ENCODE results near the gene SCFD1. TPM values are rescaled to one million over a fixed set of nuclear protein-coding genes. Genes with fewer than 3 reads are reported as not detected.

SCFD1 gene
- total RNA-seq, 4 donors from 2014 or later, result 31.6 to 48.4 (median 42.5) TPM

DNA sequence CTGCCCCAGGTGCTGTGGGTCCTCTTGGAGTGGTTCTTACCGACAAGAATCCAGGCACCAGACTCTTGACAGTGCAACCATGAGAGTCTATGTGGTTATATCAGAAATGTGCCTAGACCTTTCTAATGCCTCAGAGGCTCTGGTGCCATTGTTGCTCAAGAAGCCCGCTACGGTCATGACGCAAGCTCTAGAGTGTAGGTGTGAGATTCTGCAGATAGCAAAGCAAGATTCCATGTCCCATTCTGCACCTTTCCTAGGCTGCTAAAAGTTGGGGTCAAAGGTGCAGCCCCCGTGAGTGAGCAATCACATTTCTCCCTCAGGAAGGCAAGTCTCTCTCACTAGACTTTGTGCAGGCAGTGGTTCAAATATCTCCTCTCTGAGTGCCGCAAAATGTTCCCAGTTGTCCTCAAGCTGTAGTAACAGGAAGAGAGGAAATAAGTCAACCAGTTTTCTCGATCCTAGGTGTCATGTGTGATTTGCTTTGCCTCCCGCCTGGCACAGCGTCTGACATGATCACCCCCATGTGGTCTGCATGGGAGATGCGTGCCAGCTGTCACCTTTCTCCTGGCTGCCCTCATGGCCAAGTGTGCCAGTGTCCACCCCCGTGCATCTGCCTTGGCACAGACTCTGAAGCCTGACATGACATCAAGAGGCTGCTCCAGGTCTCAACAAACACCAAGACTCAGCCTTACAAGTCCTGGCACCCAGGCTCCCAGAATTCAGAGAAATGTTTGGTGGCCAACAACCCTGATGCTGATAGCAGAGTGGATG, 129.7 kb downstream of the SCFD1 start:
- Histone ChIP-seq H3K27me3 (no peaks in the 10 kb centered on the region), H3K27ac (no peak overlapping the region), H3K4me3 (no peak overlapping the region), H3K36me3 (no peaks in the 10 kb centered on the region), H3K9me3 (no peaks in the 10 kb centered on the region), H3K4me1 (no peaks in the 10 kb centered on the region)
- no peak for ATAC-seq
- no peak for TF ChIP-seq POLR2A (IDR thresholded peaks at IDR 0.05)
- TF ChIP-seq EP300 (IDR thresholded peaks at IDR 0.05), result no peak
- TF ChIP-seq POLR2AphosphoS5 (IDR thresholded peaks at IDR 0.05), result no peak
- TF ChIP-seq, protein P1, sequence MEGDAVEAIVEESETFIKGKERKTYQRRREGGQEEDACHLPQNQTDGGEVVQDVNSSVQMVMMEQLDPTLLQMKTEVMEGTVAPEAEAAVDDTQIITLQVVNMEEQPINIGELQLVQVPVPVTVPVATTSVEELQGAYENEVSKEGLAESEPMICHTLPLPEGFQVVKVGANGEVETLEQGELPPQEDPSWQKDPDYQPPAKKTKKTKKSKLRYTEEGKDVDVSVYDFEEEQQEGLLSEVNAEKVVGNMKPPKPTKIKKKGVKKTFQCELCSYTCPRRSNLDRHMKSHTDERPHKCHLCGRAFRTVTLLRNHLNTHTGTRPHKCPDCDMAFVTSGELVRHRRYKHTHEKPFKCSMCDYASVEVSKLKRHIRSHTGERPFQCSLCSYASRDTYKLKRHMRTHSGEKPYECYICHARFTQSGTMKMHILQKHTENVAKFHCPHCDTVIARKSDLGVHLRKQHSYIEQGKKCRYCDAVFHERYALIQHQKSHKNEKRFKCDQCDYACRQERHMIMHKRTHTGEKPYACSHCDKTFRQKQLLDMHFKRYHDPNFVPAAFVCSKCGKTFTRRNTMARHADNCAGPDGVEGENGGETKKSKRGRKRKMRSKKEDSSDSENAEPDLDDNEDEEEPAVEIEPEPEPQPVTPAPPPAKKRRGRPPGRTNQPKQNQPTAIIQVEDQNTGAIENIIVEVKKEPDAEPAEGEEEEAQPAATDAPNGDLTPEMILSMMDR (IDR thresholded peaks at IDR 0.05), result no peak
- WGBS, 2 donors (ENCODE audit: low coverage in 1 of 2), result 87 to 92% methylated on average over 2 to 5 of the region's 11 CpGs

DNA sequence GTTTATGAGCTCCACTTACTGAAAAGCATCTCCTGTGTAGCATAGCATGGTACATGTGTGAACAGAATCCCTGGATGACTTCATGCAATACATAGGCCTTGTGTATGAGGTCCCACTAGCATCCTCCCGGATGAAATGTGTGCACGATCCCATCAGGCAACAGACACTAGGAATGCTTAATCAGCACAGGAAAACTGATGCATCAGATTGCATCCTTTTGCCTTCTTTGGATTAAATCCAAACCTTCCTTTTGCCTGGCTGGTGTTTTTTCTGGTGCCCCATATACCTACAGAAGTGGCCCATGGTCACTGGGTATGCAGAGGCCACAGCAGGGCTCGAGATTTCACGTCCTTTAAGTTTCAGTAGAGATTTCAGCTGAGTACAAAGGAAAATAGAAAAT, 131.3 kb downstream of the SCFD1 start:
- TF ChIP-seq POLR2A (IDR thresholded peaks at IDR 0.05) (no peak), POLR2AphosphoS5 (IDR thresholded peaks at IDR 0.05) (no peak), EP300 (IDR thresholded peaks at IDR 0.05) (no peak)
- TF ChIP-seq, protein P1 (IDR thresholded peaks at IDR 0.05), result no peak
- no peaks in the 10 kb centered on the region for H3K9me3 ChIP-seq
- H3K27me3 ChIP-seq, result no peaks in the 10 kb centered on the region
- no peak overlapping the region for H3K27ac ChIP-seq
- WGBS, 2 donors (ENCODE audit: low coverage in 1 of 2), result 87 to 88% methylated on average over 1 to 4 of the region's 4 CpGs
- H3K4me3 ChIP-seq, result no peak overlapping the region
- H3K36me3 ChIP-seq, result no peaks in the 10 kb centered on the region
- no peak for ATAC-seq
- no peaks in the 10 kb centered on the region for H3K4me1 ChIP-seq

DNA sequence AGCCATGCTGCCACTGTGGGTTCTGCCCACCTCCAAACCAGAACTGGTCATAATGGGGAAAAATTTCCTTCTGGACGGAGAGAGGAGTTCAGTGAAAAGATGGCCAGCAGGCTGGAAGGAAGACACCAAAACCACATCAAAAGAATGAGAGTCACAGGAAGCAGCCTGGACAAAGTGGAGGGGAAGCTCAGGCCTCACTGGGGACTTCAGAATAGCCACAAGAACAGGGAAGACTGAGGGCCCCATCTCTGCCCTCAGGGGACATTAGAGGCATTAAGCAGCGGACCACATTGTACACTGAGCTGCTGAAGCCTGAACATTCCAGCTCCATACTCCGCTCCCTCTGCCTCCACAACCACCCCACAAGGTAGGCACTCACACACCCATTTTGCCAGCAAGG, 132.7 kb downstream of the SCFD1 start:
- WGBS, 2 donors (ENCODE audit: low coverage in 1 of 2), result 60 to 82% methylated on average over 1 to 3 of the region's 3 CpGs
- no peak for ATAC-seq
- Histone ChIP-seq H3K36me3 (no peaks in the 10 kb centered on the region), H3K27me3 (no peaks in the 10 kb centered on the region), H3K4me1 (no peaks in the 10 kb centered on the region), H3K4me3 (no peak overlapping the region), H3K27ac (no peak overlapping the region), H3K9me3 (no peaks in the 10 kb centered on the region)
- TF ChIP-seq, protein P1 (IDR thresholded peaks at IDR 0.05), result no peak
- TF ChIP-seq POLR2AphosphoS5 (IDR thresholded peaks at IDR 0.05) (no peak), EP300 (IDR thresholded peaks at IDR 0.05) (no peak), POLR2A (IDR thresholded peaks at IDR 0.05) (no peak)

DNA sequence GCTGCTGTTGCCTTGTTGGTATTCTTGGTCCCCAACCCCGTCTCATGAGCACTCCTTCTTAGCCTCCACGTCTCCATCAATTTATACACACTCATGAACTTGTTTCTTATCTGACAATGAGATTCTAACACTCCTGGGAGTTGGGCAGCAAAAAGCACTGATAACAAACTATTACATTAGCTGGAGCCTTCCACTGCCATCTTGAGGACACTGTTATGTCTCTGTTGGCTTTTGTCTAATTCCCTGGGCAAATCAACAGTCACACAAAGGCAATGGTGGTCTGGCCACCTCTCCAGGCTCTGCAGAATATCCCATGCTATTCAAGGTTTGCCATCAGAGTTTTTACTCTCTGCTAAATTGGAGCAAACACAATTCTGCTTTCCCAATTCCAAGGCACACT, 134.5 kb downstream of the SCFD1 start:
- Histone ChIP-seq H3K27ac (no peak overlapping the region), H3K4me3 (no peak overlapping the region), H3K4me1 (no peaks in the 10 kb centered on the region), H3K36me3 (no peaks in the 10 kb centered on the region), H3K9me3 (peaks cover 0 to 9% (median 0%) of the 10 kb centered on the region in 3 donors), H3K27me3 (no peaks in the 10 kb centered on the region)
- TF ChIP-seq POLR2AphosphoS5 (IDR thresholded peaks at IDR 0.05), result no peak
- no peak for TF ChIP-seq EP300 (IDR thresholded peaks at IDR 0.05)
- no peak for TF ChIP-seq POLR2A (IDR thresholded peaks at IDR 0.05)
- TF ChIP-seq, protein P1 (IDR thresholded peaks at IDR 0.05), result no peak
- no peak for ATAC-seq
- WGBS, 2 donors (ENCODE audit: low coverage in 1 of 2), result 43 to 48% methylated on average over 1 to 2 of the region's 2 CpGs

DNA sequence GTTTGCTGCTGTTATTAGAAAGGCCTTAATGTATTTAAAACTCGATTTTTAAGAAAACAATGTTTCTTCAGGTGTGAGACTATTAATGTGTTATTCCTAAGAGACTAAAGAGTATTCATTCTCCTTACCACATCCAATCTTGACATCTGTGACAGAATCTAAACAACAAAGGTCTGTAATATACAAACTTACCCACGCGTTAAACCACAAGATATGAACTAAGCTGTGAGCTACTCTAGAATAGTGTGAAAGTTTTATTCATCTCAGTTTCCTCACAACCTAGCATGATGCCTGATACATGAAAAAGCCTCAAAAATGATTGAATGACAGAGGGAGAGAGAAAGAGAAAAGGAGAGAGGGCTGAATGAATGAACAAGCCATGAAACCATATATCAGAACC, 135.0 kb downstream of the SCFD1 start:
- 38 to 72% methylated on average over 2 to 3 of the region's 3 CpGs for WGBS, 2 donors (ENCODE audit: low coverage in 1 of 2)
- TF ChIP-seq POLR2AphosphoS5 (IDR thresholded peaks at IDR 0.05) (no peak), EP300 (IDR thresholded peaks at IDR 0.05) (no peak), POLR2A (IDR thresholded peaks at IDR 0.05) (no peak)
- TF ChIP-seq, protein P1 (IDR thresholded peaks at IDR 0.05), result no peak
- ATAC-seq, result no peak

More for the DNA sequence above, 135.0 kb downstream of the SCFD1 start:
- Histone ChIP-seq H3K4me1 (no peaks in the 10 kb centered on the region), H3K27ac (no peak overlapping the region), H3K4me3 (no peak overlapping the region), H3K9me3 (peaks cover 0 to 13% (median 0%) of the 10 kb centered on the region in 3 donors), H3K27me3 (no peaks in the 10 kb centered on the region), H3K36me3 (no peaks in the 10 kb centered on the region)

All from gastroesophageal sphincter (tissue), 4 donors.